ENCODE results near the gene SEC61G. TPM values are rescaled to one million over a fixed set of nuclear protein-coding genes. Genes with fewer than 3 reads are reported as not detected.

SEC61G gene
- total RNA-seq, 1 donor from 2014 or later, result 130 TPM

DNA sequence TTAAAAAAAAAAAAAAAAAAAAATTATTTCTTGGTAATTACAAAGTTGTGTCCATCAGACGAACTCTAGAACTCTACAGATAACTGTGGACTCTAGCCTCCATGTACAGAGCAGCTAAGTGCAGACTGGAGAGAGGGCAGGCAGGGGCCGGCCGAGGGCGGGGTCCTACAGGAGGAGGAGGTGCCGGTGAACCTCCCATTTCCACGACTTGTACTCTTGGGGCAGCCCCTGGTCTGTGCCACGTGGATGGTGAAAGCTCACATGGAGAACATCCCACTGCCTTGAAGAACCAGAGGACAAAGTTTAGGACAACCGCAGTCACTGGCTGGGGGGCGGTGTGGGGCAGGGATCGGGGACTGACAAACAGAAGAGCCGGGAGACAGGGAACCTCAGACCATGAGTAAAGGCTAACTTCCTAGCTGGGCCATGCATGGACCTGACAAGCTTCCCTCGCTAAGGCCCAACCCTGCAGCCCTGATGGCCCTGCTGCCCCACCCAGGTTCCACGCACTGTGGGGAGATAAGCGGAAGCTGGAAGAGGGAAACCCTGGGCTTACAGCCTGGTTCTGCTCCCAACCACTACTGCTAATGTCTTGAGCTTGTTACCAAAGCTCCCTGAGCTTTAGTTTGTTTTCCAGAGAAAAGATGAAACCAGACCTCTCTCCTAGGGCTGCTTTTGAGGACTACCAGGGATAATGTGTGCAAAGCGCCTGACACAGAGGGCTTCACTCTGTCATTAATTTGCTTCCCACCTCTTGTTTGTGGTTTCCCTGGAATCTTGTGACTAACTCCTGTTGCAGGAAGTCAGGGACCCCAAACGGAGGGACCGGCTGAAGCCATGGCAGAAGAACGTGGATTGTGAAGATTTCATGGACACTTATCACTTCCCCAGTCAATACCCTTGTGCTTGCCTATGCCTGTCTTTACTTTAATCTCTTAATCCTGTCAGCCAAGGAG lies 16.1 kb upstream of the SEC61G start:
- intact Hi-C loops (cut with DNase I), result loop anchor here (2.0 kb wide), 1 partner anchor 480 kb away; no protein-coding TSS in a partner anchor
- ATAC-seq (ENCODE audit: poor library complexity) (no peak), DNase-seq (no peak)

GRCh38 chr7:54773472-54774399 lies 14.7 kb upstream of the SEC61G start:
- intact Hi-C loops (cut with DNase I), result loop anchor here (2.0 kb wide), 1 partner anchor 481 kb away; no protein-coding TSS in a partner anchor
- ATAC-seq (ENCODE audit: poor library complexity) (peak; percentile 99), DNase-seq (peak; percentile 85)

- intact Hi-C loops (cut with DNase I), result no loop called here
- DNase-seq, result no peak
- no peak for ATAC-seq (ENCODE audit: poor library complexity)
Observed at GRCh38 chr7:54769203-54769602, 10.2 kb upstream of the SEC61G start.

DNA sequence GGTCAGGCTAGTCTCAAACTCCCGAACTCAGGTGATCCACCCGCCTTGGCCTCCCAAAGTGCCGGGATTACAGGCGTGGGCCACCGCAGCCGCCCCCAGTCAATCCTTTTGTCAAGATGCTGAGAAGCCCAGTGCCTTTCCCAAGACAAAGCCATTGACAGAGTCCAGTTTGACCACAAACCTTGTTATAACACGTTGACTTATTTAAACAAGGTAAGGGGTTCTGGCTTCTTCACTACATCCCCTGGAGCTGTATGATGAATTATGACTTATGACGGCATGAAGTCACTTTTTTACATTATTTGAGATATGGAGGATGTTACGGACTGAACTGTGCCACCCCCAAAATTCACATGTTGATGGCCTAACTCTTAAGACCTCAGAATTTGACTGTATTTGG lies 5.8 kb upstream of the SEC61G start:
- intact Hi-C loops (cut with DNase I), result no loop called here
- ATAC-seq (ENCODE audit: poor library complexity), result no peak

DNA sequence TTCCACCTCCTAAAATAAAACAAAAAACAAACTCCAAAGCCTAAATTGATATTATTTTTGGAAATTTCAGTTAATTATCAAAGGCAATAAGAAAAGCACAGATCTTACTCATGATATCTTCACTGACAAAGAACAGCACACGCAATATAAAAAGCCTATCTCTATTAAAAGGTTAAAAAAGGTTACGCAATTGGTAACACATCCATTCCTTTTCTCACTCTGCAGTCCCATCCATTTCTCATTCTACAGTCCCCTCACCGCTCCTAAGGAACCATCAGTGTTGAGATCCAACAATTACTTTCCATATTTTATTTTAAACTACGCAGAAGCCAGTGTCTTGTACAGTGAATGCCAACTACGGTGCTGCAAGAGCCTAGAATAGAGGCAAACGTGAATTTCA lies 1.3 kb downstream of the SEC61G start:
- ATAC-seq (ENCODE audit: poor library complexity), result no peak
- no peak for DNase-seq
- intact Hi-C loops (cut with DNase I), result no loop called here

More for the DNA sequence above, 5.8 kb upstream of the SEC61G start:
- no peak for DNase-seq

GRCh38 chr7:54749200-54749599 lies 9.8 kb downstream of the SEC61G start:
- no peak for DNase-seq
- intact Hi-C loops (cut with DNase I), result no loop called here
- no peak for ATAC-seq (ENCODE audit: poor library complexity)

DNA sequence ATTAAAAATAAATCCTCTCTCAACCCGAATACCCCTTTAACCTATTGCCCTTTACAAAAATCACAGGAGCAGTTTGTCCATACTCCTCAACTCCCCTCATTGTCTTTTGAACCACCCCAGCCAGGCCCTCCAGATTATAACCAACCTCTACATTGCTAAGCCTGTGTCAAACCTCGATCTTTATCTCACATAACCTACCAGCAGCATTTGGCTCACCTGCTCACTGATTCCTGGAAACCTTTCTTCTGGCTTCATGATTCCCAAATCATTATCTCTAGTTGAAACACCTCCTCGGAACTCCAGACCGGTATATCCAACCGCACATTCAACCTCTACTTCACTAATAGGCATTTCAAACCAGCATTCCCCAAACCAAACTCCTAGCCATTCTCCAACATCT lies 11.8 kb downstream of the SEC61G start:
- intact Hi-C loops (cut with DNase I), result no loop called here
- DNase-seq, result no peak
- ATAC-seq (ENCODE audit: poor library complexity), result no peak

GRCh38 chr7:54743580-54743979 lies 15.4 kb downstream of the SEC61G start:
- ATAC-seq (ENCODE audit: poor library complexity) (no peak), DNase-seq (no peak)
- intact Hi-C loops (cut with DNase I), result no loop called here

DNA sequence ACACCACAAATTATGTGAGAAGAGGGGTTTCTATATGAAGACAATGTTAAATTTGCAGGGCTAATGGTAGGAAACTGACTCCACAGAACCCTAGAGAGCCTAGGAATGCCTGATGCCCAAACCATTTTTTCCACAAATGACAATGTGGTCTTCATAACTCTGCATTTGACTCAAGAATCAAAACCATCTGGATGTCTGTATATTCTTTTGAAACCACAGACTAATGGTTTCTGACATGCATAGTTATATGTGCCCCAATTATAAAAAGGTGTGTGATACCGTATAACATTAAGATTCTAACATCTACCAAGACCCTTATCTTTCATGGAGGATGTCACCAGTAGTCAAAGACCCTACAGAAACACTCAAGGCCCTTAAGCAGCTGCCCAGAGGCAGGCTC lies 20.3 kb downstream of the SEC61G start:
- no peak for DNase-seq
- intact Hi-C loops (cut with DNase I), result no loop called here

GRCh38 chr7:54729107-54729506 lies 29.9 kb downstream of the SEC61G start:
- no peak for DNase-seq

More for the DNA sequence above, 20.3 kb downstream of the SEC61G start:
- ATAC-seq (ENCODE audit: poor library complexity), result no peak

DNA sequence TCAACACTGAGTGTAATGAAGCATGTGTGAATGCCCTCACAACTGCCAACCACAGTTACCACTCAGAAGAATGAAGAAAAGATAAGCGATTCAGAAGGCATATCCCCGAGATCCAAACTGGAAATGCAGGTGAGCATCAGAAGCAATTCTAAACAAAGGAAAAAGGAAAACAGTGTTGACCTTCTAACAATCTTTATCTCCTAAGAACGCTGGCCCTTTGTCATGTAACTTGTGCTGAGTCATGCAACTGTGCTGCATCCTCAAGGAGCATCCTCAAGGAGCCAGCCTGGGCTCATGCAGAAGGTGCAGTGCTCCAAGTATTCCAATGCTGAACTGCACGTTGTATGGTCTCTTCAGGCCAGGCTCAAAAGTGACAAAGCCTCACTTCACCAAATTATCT lies 30.6 kb downstream of the SEC61G start:
- ATAC-seq (ENCODE audit: poor library complexity), result no peak
- intact Hi-C loops (cut with DNase I), result no loop called here

More at GRCh38 chr7:54729107-54729506, 29.9 kb downstream of the SEC61G start:
- intact Hi-C loops (cut with DNase I), result no loop called here
- ATAC-seq (ENCODE audit: poor library complexity), result no peak

DNA sequence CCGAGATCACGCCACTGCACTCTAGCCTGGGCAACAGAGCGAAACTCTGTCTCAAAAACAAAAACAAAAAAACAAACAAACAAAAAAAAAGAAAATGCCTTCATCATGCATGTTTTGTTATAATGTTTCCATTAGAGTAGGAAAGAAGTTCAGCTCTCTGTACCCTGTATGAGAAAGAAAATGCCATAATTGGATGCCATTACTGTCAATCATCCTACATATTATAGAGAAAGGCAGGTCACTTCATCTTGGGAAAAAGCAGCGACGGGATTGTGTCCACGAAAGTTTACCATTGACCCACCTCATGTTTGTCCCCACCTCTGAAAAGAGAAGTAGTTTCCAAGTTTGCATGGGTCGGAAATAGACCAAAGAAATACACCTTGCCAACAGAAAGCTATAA lies 33.8 kb downstream of the SEC61G start:
- DNase-seq (no peak), ATAC-seq (ENCODE audit: poor library complexity) (no peak)
- intact Hi-C loops (cut with DNase I), result no loop called here

More for the DNA sequence above, 30.6 kb downstream of the SEC61G start:
- DNase-seq, result no peak

GRCh38 chr7:54722502-54722901 lies 36.5 kb downstream of the SEC61G start:
- intact Hi-C loops (cut with DNase I), result no loop called here
- ATAC-seq (ENCODE audit: poor library complexity) (no peak), DNase-seq (no peak)

DNA sequence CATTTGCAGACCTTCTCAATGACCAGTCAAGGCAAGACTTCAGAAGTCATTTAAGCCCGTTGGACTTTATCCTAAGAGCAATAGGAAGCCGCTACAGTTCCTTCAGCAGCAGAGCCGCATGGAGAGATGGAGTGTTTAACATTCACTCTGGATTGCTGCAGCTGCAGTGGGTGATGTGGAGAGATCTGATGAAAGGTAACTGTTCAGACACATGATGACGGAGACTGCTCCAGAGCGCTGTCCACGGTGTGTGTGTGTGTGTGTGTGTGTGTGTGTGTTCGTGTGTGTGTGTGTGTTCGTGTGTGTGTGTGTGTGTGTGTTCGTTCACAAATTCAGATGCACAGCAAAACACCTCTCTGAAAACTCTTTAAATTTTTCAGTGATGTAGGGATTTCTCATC lies 37.0 kb downstream of the SEC61G start:
- intact Hi-C loops (cut with DNase I), result no loop called here
- ATAC-seq (ENCODE audit: poor library complexity) (no peak), DNase-seq (no peak)

DNA sequence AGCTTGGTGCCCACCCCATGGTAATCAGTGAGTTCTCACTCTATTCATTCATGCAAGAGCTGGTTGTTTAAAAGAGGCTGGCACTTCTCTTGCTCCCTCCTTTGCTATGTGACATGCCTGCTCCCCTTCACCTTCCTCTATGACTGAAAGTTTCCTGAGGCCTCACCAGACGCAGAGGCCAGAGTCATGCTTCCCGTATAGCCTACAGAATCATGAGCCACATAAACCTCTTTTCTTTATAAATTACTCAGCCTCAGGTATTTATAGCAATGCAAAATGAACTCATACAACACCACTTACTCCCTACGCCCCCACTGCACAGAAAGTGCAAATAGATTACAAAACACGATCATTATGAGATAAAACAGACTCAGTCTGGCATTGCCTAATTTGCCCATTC lies 39.0 kb downstream of the SEC61G start:
- DNase-seq (no peak), ATAC-seq (ENCODE audit: poor library complexity) (no peak)
- intact Hi-C loops (cut with DNase I), result no loop called here

GRCh38 chr7:54719425-54719824 lies 39.6 kb downstream of the SEC61G start:
- DNase-seq (no peak), ATAC-seq (ENCODE audit: poor library complexity) (no peak)
- intact Hi-C loops (cut with DNase I), result no loop called here

- intact Hi-C loops (cut with DNase I), result no loop called here
- no peak for ATAC-seq (ENCODE audit: poor library complexity)
Observed at GRCh38 chr7:54712820-54713219, 46.2 kb downstream of the SEC61G start.

DNA sequence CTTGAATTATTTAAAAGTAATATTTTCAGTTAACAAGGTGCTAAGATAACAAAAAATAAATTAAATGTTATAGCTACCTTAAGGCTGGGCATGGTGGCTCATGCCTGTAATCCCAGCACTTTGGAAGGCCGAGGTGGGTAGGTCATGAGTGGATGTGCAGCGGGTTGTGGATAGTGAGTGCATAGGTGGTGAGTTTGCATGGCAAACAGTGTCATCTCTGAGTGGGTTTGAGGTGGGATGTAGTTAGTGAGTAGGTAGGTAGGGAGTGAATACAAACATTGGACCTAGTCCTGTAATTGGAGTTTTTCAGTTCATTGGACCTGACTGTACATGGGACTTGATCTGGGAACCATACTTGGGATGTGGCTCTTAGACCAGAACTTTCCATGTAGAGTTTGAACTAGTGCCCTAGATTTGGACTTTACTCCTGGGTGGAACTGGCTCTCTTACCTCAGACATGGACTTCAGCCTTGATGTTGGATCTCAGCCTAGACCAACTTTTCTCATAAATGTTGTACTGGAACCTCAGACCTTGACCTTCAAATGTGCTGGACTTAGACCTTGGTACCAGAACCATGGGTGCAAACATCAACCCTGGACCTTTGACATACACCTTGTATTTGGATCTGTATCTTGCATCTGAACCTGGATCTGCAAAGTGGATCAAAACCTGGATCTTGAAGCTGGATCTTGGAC lies 47.0 kb downstream of the SEC61G start:
- DNase-seq (no peak), ATAC-seq (ENCODE audit: poor library complexity) (no peak)
- intact Hi-C loops (cut with DNase I), result no loop called here

More at GRCh38 chr7:54712820-54713219, 46.2 kb downstream of the SEC61G start:
- DNase-seq, result no peak

DNA sequence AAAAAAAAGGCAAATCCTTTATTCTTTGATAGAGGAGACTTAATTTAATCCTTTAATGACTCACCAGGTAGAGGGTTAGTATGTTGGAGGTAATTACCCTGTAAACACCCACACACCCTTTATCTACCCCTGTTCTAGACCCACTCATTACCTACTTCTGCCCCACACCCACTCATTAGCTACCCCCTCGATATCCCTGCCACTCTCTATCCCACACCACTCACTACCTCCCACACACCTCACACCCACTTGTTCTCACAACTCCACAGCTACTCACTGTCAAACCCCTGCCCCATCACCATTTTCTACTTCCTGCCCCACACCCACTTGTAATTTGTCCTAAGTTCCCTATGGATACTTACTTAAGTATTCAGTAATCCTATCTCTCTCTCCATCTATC lies 49.7 kb downstream of the SEC61G start:
- no peak for ATAC-seq (ENCODE audit: poor library complexity)
- no peak for DNase-seq
- intact Hi-C loops (cut with DNase I), result no loop called here

All from Right ventricle myocardium superior (tissue), 1 donor.